Mesenchymal stem cell (in vitro differentiated cells and primary cell): ENCODE results near the gene MKRN2OS.

Experiments
- DNase-seq: peaks from one replicate; pipeline ENCODE4 v3.0.0-alpha.2; 2013
- H2AFZ ChIP-seq: one replicate; pipeline ENCODE4 v1.6.1; 2013; ENCODE audit warnings: low read depth, mild to moderate bottlenecking, control low read depth, inconsistent platforms, low read length, moderate library complexity
- H2AK5ac ChIP-seq: 2 replicates; pipeline ENCODE4 v1.6.1; 2013; ENCODE audit warnings: low read length, moderate library complexity, mild to moderate bottlenecking, inconsistent platforms; ENCODE audit not compliant: severe bottlenecking
- H2BK120ac ChIP-seq: one replicate; pipeline ENCODE4 v1.6.1; 2013; ENCODE audit warnings: low read depth, mild to moderate bottlenecking, inconsistent platforms, low read length, moderate library complexity
- H2BK12ac ChIP-seq, 2 experiments: one replicate each; pipeline ENCODE4 v1.6.1; 2013; ENCODE audit warnings: inconsistent platforms in 2 of 2, low read length in 2 of 2, mild to moderate bottlenecking in 2 of 2, moderate library complexity in 2 of 2, control low read depth in 1 of 2
- H2BK15ac ChIP-seq: one replicate; pipeline ENCODE4 v1.6.1; 2013; ENCODE audit warnings: mild to moderate bottlenecking, low read depth, inconsistent platforms; ENCODE audit not compliant: poor library complexity, severe bottlenecking
- H2BK5ac ChIP-seq: 2 replicates; pipeline ENCODE4 v1.6.1; 2013; ENCODE audit warnings: low read depth, mild to moderate bottlenecking, low read length, control low read depth, inconsistent platforms; ENCODE audit not compliant: poor library complexity, severe bottlenecking
- H3K14ac ChIP-seq, 2 experiments: one replicate each; pipeline ENCODE4 v1.6.1; 2013; ENCODE audit warnings: inconsistent platforms in 2 of 2, low read length in 2 of 2, control low read depth in 1 of 2, mild to moderate bottlenecking in 1 of 2, moderate library complexity in 1 of 2
- H3K18ac ChIP-seq, 2 experiments: one replicate each; pipeline ENCODE4 v1.6.1; 2013; ENCODE audit warnings: inconsistent platforms in 2 of 2, low read length in 2 of 2, control low read depth in 1 of 2, low read depth in 1 of 2, mild to moderate bottlenecking in 1 of 2
- H3K23ac ChIP-seq, 2 experiments: one replicate each; pipeline ENCODE4 v1.6.1; 2013; ENCODE audit warnings: inconsistent platforms in 2 of 2, low read length in 2 of 2, mild to moderate bottlenecking in 2 of 2, moderate library complexity in 2 of 2, control low read depth in 1 of 2
- H3K27ac ChIP-seq: 2 replicates; pipeline ENCODE4 v1.5.1; 2013; ENCODE audit warnings: mild to moderate bottlenecking, moderate library complexity, low read length, control low read depth, inconsistent platforms; ENCODE audit not compliant: poor library complexity, severe bottlenecking
- H3K27me3 ChIP-seq, 2 experiments: 2 replicates each; pipeline versions ENCODE4 v1.6.1 to v1.7.0; 2013; ENCODE audit warnings: low read length in 2 of 2, mild to moderate bottlenecking in 2 of 2, moderate library complexity in 2 of 2, control low read depth in 1 of 2, inconsistent platforms in 1 of 2; ENCODE audit not compliant: control insufficient read depth in 1 of 2, insufficient read depth in 1 of 2
- H3K36me3 ChIP-seq, 2 experiments: 2 replicates each; pipeline versions ENCODE4 v1.6.1 to v1.7.0; 2013; ENCODE audit warnings: low read length in 2 of 2, control low read depth in 1 of 2, inconsistent platforms in 1 of 2, low read depth in 1 of 2, mild to moderate bottlenecking in 1 of 2; ENCODE audit not compliant: insufficient read depth in 2 of 2, control insufficient read depth in 1 of 2
- H3K4ac ChIP-seq, 2 experiments: one replicate each; pipeline ENCODE4 v1.6.1; 2013; ENCODE audit warnings: inconsistent platforms in 2 of 2, low read length in 2 of 2, mild to moderate bottlenecking in 2 of 2, moderate library complexity in 2 of 2, control low read depth in 1 of 2, low read depth in 1 of 2
- H3K4me1 ChIP-seq: 2 replicates; pipeline ENCODE4 v1.6.1; 2013; ENCODE audit warnings: low read depth, low read length, control low read depth; ENCODE audit not compliant: control insufficient read depth, insufficient read depth
- H3K4me2 ChIP-seq: 2 replicates; pipeline ENCODE4 v1.6.1; 2013; ENCODE audit warnings: low read length, mild to moderate bottlenecking, inconsistent platforms; ENCODE audit not compliant: poor library complexity, severe bottlenecking
- H3K4me3 ChIP-seq, 2 experiments: 2 replicates each; pipeline versions ENCODE4 v1.5.1 to v1.7.0; 2013; ENCODE audit warnings: low read length in 2 of 2, mild to moderate bottlenecking in 2 of 2, control low read depth in 1 of 2, low read depth in 1 of 2; ENCODE audit not compliant: insufficient read depth in 1 of 2
- H3K79me1 ChIP-seq: replicated peaks from 2 replicates; pipeline ENCODE4 v1.6.1; 2013; ENCODE audit warnings: mild to moderate bottlenecking, control low read depth, low read length, inconsistent platforms; ENCODE audit not compliant: poor library complexity, severe bottlenecking
- H3K9ac ChIP-seq: 2 replicates; pipeline ENCODE4 v1.7.0; 2013; ENCODE audit warnings: mild to moderate bottlenecking, low read length, moderate library complexity
- H3K9me3 ChIP-seq: 2 replicates; pipeline ENCODE4 v1.7.0; 2013; ENCODE audit warnings: mild to moderate bottlenecking, low read length; ENCODE audit not compliant: control insufficient read depth
- H4K8ac ChIP-seq: one replicate; pipeline ENCODE4 v1.6.1; 2013; ENCODE audit warnings: inconsistent platforms, mild to moderate bottlenecking, low read length, moderate library complexity
- H4K91ac ChIP-seq: one replicate; pipeline ENCODE4 v1.6.1; 2013; ENCODE audit warnings: mild to moderate bottlenecking, low read length, inconsistent platforms
- WGBS: methylation state at CpG from one replicate; pipeline ENCODE4 v1.1.7; 2013; ENCODE audit warnings: mixed read lengths; 5-methylcytosine and 5-hydroxymethylcytosine counted together

MKRN2OS gene

GRCh38 chr3:12590096-12590495 lies 44.8 kb upstream of the MKRN2OS start:
- H2BK12ac ChIP-seq: no peak overlapping the region
- no peak overlapping the region for H2BK120ac ChIP-seq
- no peak overlapping the region for H2AK5ac ChIP-seq
- H3K4me2 ChIP-seq: no peak overlapping the region
- H3K4ac ChIP-seq: no peak overlapping the region
- H3K18ac ChIP-seq: no peak overlapping the region
- H3K9me3 ChIP-seq: no peaks in the 10 kb centered on the region
- H3K27me3 ChIP-seq: no peaks in the 10 kb centered on the region
- peaks cover 47 to 94% of the 10 kb centered on the region in 2 experiments for H3K36me3 ChIP-seq
- no peak overlapping the region for H2BK5ac ChIP-seq
- no peak overlapping the region for H2BK15ac ChIP-seq
- H3K14ac ChIP-seq: no peak overlapping the region
- no peak overlapping the region for H4K91ac ChIP-seq
- H3K79me1 ChIP-seq: peaks cover 30% of the 10 kb centered on the region
- no peak overlapping the region for H3K9ac ChIP-seq
- WGBS: 100% methylated on average over 1 of the region's 4 CpGs
- no peak overlapping the region for H3K23ac ChIP-seq
- no peak overlapping the region for H3K27ac ChIP-seq
- no peak overlapping the region for H3K4me3 ChIP-seq
- no peak overlapping the region for H2AFZ ChIP-seq
- DNase-seq: no peak
- peaks cover 1% of the 10 kb centered on the region for H3K4me1 ChIP-seq
- H4K8ac ChIP-seq: no peak overlapping the region

GRCh38 chr3:12588039-12589009 lies 43.0 kb upstream of the MKRN2OS start:
- Histone ChIP-seq H3K14ac (no peak overlapping the region), H3K27ac (no peak overlapping the region), H2AK5ac (no peak overlapping the region), H4K8ac (no peak overlapping the region), H3K4me3 (no peak overlapping the region), H3K9me3 (no peaks in the 10 kb centered on the region), H3K4me2 (no peak overlapping the region), H3K23ac (no peak overlapping the region), H3K4me1 (peaks cover 1% of the 10 kb centered on the region), H2BK120ac (no peak overlapping the region), H2AFZ (no peak overlapping the region), H3K27me3 (no peaks in the 10 kb centered on the region), H3K36me3 (peaks cover 54 to 94% of the 10 kb centered on the region in 2 experiments), H3K79me1 (peaks cover 34% of the 10 kb centered on the region), H4K91ac (no peak overlapping the region), H2BK5ac (no peak overlapping the region), H2BK15ac (no peak overlapping the region), H3K9ac (no peak overlapping the region), H2BK12ac (no peak overlapping the region), H3K18ac (no peak overlapping the region), H3K4ac (no peak overlapping the region)
- DNase-seq: no peak
- 80% methylated on average over 5 of the region's 7 CpGs for WGBS

GRCh38 chr3:12586403-12586802 lies 41.1 kb upstream of the MKRN2OS start:
- Histone ChIP-seq H3K4me2 (no peak overlapping the region), H3K36me3 (peaks cover 57 to 97% of the 10 kb centered on the region in 2 experiments), H3K27me3 (no peaks in the 10 kb centered on the region), H2BK15ac (no peak overlapping the region), H2BK12ac (no peak overlapping the region), H4K91ac (no peak overlapping the region), H2AK5ac (no peak overlapping the region), H3K9ac (no peak overlapping the region), H2BK120ac (no peak overlapping the region), H3K14ac (no peak overlapping the region), H2AFZ (no peak overlapping the region), H3K4me3 (no peak overlapping the region), H3K9me3 (no peaks in the 10 kb centered on the region), H3K23ac (no peak overlapping the region), H4K8ac (no peak overlapping the region), H3K4ac (no peak overlapping the region), H2BK5ac (no peak overlapping the region), H3K18ac (no peak overlapping the region), H3K79me1 (peaks cover 40% of the 10 kb centered on the region), H3K27ac (no peak overlapping the region), H3K4me1 (peaks cover 1% of the 10 kb centered on the region)
- WGBS: 98% methylated on average over 3 of the region's 3 CpGs
- no peak for DNase-seq

GRCh38 chr3:12585970-12586369 lies 40.7 kb upstream of the MKRN2OS start:
- H3K4me3 ChIP-seq: no peak overlapping the region
- no peak overlapping the region for H2AK5ac ChIP-seq
- H4K91ac ChIP-seq: no peak overlapping the region
- no peak overlapping the region for H3K18ac ChIP-seq
- no peak overlapping the region for H2BK12ac ChIP-seq
- no peak overlapping the region for H3K14ac ChIP-seq
- H3K4ac ChIP-seq: no peak overlapping the region
- peaks cover 59 to 97% of the 10 kb centered on the region in 2 experiments for H3K36me3 ChIP-seq
- H3K9ac ChIP-seq: no peak overlapping the region
- H3K9me3 ChIP-seq: no peaks in the 10 kb centered on the region
- no peaks in the 10 kb centered on the region for H3K27me3 ChIP-seq
- no peak overlapping the region for H3K27ac ChIP-seq
- H2BK120ac ChIP-seq: no peak overlapping the region
- no peak overlapping the region for H2BK15ac ChIP-seq
- H4K8ac ChIP-seq: no peak overlapping the region
- 94% methylated on average over 2 of the region's 5 CpGs for WGBS
- no peak overlapping the region for H3K23ac ChIP-seq
- peaks cover 42% of the 10 kb centered on the region for H3K79me1 ChIP-seq
- DNase-seq: no peak
- H3K4me1 ChIP-seq: peaks cover 1% of the 10 kb centered on the region
- no peak overlapping the region for H2BK5ac ChIP-seq
- H3K4me2 ChIP-seq: no peak overlapping the region
- no peak overlapping the region for H2AFZ ChIP-seq
